HG03097 (cell line): Measurements from ENCODE around the gene VPS18.
"Not testable (repeated sequence)": the region's sequence is repeated elsewhere in the genome, so short reads cannot be mapped to it uniquely, and the experiment has no call there.

Experiments
- ATAC-seq: cut with Tn5 transposase; IDR thresholded peaks from one replicate; pipeline ENCODE4 v1.9.1; 2021; ENCODE audit not compliant: unreplicated experiment, low FRiP score

Gene VPS18, protein sequence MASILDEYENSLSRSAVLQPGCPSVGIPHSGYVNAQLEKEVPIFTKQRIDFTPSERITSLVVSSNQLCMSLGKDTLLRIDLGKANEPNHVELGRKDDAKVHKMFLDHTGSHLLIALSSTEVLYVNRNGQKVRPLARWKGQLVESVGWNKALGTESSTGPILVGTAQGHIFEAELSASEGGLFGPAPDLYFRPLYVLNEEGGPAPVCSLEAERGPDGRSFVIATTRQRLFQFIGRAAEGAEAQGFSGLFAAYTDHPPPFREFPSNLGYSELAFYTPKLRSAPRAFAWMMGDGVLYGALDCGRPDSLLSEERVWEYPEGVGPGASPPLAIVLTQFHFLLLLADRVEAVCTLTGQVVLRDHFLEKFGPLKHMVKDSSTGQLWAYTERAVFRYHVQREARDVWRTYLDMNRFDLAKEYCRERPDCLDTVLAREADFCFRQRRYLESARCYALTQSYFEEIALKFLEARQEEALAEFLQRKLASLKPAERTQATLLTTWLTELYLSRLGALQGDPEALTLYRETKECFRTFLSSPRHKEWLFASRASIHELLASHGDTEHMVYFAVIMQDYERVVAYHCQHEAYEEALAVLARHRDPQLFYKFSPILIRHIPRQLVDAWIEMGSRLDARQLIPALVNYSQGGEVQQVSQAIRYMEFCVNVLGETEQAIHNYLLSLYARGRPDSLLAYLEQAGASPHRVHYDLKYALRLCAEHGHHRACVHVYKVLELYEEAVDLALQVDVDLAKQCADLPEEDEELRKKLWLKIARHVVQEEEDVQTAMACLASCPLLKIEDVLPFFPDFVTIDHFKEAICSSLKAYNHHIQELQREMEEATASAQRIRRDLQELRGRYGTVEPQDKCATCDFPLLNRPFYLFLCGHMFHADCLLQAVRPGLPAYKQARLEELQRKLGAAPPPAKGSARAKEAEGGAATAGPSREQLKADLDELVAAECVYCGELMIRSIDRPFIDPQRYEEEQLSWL

DNA sequence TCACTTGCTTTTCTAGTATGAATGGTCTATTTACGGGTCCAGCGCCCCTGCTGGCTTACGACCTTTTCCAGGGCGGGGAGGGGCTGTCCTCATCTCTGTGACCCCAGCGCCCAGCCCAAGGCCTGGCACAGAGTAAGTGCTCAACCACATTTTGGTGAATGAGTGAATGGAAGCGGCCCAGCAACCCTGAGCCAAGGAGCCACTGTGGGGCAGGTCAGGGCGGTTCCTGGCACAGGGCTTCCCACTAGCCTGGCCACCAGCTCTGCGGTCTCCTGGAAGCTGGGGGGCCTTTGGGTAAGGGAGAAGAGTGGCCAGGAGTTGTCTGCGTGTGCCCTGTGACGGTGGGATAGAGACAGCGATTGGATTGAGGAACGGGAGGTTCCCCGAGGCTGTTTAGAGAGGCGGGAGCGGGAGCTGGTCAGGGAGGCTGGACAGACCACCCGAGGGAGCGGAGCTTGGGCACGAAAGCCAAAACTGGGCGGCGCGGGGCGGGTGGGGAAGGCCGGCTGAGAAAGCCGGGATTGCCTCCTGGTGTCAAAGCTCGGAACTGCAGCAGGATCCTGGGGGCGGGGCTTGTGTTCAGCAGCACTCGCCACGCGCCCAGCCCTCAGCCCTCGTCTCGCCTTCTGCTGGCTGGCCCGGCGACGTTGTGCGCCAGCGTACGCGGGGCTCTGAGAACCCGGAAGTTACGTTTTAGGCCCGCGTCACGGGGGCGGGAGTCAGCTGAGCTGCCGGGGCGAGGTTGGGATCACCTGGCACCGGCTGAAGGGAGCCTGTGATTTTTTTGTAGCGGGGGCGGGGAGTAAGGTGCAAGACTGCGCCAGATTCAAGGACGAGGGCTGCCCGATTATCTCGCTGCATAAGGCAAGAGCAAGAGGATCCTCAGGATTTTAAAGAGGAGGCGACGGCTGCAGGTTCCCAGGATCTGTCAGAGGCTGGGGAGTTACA is at the start of gene VPS18:
VPS18 (plus strand) TSS at position 718 of the 948 bp plus-strand sequence. CDS start 319 bp downstream, outside the sequence.
- peak; percentile 88 for ATAC-seq

DNA sequence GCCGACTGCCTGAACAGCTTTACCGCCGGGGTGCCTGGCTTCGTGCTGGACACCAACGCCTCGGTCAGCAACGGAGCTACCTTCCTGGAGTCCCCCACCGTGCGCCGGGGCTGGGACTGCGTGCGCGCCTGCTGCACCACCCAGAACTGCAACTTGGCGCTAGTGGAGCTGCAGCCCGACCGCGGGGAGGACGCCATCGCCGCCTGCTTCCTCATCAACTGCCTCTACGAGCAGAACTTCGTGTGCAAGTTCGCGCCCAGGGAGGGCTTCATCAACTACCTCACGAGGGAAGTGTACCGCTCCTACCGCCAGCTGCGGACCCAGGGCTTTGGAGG is 49.6 kb upstream of the VPS18 start:
- no peak for ATAC-seq

DNA sequence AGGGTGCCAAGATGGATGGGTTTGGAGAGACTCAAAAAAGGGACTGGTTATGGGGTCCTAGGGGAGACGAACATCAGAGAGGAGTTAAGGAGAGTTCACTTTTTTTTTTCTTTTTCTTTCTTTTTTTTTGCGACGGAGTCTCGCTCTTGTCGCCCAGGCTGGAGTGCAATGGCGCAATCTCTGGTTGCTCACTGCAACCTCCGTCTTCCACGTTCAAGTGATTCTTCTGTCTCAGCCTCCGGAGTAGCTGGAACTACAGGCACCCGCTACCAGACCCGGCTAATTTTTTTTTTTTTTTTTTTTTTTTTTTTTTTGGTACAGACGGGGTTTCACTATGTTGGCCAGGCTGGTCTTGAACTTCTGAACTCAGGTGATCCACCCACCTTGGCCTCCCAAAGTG is 49.2 kb upstream of the VPS18 start:
- no peak for ATAC-seq

DNA sequence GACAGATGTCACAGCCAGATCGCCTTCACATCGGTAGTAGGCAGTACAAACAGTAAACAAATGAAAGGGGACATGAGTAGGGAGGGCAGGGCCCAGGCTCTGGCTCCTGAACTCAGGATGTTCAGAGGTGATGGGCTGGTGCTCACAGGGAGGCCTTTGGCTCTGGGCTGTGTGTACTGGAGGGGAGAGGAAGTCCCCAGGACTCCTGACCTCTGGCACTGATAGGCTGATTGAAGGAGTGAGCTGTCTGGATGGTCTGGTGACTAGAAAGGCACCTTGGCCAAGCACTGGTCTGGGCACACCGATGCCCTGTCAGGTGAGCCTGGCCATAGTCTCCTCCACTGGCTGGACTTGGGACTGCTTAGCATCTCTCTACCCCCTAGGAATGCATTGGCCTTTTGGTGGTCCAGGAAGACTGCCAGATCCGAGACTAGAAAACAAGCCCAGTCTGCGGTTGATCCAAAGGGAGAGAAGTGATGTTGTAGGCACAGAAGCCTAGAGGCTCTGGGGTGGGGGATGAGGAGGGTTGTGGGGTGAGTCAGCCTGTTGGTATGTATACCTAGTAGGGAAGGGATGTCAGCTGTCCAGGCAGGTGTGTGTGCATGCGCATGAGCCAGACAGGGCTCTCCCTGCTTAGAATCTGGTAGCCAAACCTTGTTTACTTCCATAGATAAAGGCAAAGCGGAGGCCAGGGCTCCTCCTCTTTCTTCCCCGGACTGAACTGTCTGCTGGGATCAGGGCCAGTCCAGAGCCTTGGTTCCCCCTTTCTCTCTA is 48.6 kb upstream of the VPS18 start:
- ATAC-seq = no peak

DNA sequence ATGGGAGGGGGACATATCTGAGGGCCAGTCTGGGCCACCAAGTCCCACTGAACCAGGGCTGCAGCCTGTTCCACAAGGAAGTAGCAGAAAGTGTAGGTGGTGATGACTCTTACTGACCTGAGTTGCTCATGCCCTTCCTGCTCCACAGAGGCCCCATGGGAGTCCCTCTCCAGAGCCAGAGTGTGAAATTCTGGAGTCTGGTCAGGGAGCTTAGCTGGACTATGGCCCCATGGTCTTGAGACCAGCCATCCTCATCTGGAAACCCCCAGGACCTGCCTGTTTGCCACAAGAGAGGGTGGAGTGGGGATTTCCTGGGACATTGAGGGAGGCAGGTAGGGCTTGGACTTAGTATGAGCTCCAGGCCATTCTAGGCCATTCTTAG is 47.4 kb upstream of the VPS18 start:
- no peak for ATAC-seq

DNA sequence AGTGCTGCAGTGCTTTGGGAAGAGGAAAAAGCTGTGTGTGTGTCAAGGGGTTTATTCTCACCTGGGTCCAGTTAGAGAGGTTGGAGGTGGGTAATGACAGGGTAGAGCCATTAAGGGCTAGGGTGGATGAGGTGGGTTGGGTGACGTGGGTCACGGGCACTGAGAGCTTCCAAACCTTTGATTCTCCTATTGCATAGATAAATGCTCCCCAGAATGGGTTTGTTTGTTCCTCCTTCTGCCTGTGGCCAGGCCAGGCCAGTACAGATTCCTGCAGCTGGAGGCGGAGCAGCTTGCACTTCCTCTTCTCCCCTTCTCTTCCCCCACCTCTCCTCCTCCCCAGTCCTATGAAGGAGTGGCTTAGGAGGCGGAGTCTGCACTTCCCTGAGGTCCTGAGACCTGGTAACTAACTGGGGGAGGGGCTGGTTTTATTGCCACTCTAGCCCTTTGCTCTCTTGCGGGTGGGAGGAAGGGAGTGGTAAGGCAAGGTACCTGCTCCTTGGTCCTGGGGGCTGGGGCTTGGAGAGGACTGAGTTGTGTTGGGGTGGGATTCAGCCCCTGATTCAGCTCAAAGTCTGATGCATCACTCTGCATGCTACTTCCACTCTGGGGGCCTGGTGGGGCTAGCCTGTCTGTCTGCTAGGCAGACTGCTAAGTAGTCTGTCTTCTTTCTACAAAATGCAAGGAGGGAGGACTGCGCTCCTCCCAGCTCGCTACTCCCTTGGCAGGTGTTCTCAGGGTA is 46.9 kb upstream of the VPS18 start:
- ATAC-seq = no peak

DNA sequence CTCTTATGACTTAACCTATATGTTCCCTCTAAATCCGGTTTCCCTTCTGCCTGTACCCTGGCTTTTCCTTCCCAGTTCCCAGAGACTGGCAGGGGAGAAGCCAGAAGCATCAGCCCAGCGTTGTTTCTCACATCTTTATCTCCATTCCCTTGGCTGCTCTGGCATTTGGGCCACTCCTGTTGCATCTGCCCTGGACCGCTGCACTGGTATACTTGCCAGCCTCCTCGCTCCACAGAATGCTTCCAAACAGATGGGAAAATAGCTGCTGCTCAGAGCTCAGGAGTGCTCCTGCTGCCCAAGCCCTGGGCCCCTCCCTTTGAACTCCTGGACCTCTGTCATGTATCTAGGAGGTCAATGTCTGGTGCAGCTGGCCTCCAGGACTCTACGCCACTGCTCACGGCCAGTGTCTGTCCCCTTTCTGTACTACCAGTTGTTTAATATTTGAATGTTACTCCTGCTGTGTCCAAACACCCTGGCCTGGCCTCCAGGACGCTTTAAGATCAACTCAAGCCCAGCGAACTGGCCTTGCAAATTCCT is 43.6 kb upstream of the VPS18 start:
- ATAC-seq = no peak

DNA sequence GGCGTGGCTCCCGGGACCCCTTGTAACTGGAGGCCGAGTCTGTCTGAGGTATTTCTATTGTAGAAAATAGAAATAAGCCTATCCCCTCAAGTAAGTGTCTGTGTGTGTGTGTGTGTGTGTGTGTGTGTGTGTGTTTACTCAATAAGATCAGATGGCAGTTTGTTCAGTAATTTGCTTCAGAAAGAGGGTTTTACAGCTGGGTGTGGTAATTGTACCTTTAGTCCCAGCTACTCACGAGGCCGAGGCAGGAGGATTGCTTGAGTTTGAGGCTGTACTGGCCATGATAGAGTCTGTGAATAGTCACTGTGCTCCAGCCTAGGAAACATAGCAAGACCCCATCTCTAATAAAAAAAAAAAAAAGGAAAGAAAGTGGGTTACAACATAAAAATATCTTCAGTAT is 41.7 kb upstream of the VPS18 start:
- ATAC-seq = no peak

DNA sequence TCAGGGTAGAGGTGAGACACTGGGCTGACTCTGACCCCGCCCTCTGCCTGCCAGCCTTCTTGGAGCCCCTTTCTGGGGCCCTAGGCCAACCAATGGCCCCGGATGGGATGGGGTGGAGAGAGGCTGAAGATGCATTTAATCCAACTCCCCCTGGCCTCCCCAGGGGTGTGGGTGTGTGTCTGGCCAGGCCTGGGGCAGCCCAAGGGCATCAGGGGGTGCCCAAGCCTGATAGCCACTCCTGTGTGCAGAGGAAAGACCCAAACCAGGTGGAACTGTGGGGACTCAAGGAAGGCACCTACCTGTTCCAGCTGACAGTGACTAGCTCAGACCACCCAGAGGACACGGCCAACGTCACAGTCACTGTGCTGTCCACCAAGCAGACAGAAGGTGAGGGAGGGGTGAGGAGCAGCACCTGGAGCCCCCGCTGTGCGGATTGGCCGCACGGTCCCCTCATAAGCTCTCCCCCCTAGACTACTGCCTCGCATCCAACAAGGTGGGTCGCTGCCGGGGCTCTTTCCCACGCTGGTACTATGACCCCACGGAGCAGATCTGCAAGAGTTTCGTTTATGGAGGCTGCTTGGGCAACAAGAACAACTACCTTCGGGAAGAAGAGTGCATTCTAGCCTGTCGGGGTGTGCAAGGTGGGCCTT is 40.9 kb upstream of the VPS18 start:
- no peak for ATAC-seq

DNA sequence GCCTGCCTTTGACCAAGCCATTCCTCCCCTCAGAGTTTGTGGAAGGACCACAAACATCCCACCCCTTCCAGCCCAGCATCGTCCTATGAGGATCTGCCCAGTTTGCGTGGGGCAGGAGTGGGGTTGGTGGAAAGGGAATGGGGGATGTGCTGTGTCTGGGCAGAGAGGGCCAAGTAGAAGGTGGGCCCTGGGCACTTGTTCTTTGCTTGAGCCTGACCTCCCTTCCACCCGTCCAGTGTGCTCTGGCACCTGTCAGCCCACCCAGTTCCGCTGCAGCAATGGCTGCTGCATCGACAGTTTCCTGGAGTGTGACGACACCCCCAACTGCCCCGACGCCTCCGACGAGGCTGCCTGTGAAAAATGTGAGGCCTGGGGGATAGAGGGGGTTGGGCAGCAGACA is 40.1 kb upstream of the VPS18 start:
- ATAC-seq = no peak

DNA sequence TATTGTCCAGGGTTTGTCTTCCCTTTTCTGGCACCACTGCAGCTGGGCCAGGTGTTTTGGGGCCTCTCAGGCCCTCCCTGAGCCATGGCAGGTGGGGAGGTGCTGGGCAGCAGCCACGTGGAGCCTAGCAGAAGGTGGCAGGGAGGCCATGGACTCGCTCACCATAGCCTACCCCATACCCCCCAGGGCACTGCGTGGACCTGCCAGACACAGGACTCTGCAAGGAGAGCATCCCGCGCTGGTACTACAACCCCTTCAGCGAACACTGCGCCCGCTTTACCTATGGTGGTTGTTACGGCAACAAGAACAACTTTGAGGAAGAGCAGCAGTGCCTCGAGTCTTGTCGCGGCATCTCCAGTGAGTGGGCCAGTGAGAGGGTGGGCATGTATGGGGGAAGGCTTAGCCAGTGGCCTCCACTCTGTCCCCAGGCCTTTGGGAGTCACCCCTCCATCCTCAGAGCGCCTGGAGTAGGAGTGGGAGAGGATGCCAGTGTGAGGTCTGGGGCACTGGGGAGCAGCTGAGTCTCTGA is 38.5 kb upstream of the VPS18 start:
- ATAC-seq = no peak

DNA sequence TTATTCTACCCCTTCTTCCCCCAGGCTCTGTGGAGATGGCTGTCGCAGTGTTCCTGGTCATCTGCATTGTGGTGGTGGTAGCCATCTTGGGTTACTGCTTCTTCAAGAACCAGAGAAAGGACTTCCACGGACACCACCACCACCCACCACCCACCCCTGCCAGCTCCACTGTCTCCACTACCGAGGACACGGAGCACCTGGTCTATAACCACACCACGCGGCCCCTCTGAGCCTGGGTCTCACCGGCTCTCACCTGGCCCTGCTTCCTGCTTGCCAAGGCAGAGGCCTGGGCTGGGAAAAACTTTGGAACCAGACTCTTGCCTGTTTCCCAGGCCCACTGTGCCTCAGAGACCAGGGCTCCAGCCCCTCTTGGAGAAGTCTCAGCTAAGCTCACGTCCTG is 37.5 kb upstream of the VPS18 start:
- ATAC-seq = no peak

DNA sequence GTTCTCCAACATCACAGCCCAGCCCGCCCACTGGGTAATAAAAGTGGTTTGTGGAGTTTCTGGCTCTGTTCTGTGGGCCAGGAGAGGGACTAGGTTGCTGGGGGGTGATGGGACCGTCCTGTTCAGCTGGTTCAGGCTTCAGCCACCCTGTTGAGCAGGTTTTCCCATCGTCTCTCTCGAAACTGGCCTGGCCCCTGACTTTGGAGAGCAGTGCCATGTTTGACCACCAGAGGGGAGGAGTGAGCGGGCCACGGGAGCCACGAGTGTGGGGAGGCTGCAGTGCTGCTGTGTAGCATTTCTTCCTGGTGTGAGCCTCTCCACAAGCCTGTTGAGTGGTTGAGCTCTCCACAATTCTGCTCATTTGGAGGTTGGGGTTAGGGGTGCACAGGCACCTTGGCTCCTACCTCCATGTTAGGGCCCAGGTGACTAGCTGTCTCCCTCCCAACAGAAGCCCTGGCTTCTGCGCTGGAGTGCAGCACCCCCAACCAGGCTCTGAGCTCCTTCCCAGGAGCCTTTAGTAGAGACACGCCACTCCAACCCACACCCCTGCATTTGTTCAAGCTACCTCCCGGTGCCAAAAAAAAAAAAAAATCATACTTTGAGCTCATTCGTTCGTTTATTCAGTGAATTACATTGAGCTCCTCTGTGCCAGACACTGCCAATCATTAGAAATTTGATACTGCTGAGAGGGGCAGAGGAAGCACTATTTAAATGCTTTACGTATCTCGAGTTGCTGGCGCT is 36.5 kb upstream of the VPS18 start:
- no peak for ATAC-seq

DNA sequence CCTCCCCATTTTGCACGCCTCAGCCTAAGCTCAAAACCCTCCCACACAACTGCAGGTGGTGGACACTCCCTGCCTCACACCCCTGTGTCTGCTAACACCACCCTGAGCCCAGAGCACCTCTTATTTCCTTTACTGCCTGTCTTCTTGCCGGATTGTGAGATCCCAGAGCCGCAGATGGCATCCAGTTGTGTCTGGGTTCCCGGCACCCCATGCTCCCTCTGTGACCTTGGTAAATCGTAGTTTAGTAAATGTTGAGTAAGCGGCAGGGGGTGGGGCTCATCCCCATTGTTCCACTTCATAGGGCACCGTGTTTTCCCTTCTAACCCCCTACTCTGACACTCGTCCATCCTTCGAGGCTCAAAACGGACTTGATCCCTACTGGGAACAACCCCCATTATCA is 35.5 kb upstream of the VPS18 start:
- ATAC-seq = no peak

DNA sequence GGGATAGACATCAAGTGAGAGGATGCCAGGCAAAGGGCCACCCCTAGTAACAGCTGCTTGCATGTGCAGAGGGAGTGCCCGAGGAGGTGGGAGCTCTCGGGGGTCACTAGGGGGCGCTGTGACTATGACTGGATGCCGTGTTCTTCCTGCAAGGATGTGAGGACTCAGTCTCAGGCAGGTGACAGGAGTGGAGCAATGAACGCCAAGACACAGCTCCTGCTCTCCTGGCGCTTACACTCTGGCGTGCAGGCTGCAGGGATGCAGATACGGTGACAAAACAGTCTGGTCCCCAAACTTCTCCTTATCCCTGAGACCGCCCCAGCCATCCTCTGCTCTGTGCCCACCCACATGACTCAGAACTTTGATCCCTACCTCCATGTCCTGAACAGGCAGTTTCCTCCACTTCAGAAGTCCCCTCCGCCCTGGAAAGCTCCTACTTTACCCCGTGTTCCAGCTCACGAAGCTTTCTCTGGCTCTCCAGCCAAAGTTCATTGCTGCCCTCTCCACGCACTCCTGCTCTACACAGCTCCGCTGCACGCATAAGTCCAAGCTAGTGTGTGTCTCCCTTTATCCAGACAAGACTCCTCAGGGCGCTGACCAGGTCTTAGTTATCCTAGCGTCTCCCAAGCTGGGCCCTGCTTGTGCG is 34.9 kb upstream of the VPS18 start:
- no peak for ATAC-seq

DNA sequence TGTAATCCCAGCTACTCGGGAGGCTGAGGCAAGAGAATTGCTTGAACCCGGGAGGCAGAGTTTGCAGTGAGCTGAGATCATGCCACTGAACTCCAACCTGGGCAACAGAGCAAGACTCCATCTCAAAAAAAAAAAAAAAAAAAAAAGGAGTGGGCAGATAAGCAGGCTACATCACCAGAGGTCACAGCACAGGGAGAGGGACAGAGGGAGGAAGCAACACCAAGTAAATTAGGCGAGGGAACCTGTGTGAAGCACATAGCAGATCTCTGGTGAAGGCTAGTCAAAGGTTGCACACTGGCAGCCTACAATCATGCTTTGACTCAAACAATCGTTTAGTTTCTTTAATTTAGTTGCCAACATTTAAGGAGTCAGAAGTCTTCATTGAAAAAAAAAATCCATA is 33.1 kb upstream of the VPS18 start:
- ATAC-seq = not testable (repeated sequence)

DNA sequence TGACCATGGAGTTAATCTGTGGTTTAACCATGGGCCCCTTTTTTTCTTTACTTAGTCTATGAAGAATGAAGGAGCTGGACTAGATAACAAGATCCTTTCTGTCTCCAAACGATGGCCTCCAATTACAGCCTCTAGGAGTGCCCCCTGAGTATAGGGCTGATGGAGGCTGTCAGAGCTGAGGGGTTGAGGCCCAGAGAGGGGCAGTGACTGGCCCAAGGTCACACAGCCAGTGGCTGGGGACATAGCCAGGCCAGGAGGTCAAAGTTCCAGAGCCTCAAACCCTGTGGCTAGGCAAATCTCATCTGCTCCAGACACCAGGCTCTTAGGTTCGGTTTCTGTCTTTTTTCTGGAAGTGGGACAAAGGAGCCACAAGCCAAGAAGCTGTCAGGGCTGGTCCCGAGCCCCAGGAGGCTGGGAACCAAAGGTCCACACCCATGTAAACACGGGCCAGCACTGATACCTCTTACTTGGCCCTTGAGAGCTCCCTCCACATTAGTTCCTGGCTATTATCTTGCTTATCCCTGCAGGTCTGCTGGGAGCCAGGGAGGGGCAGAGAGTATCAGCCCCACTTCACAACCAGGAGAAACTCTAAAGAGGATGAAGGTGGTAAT is 30.5 kb upstream of the VPS18 start:
- no peak for ATAC-seq
